HG02884 (cell line): ENCODE measurements around the gene EOGT.
A peak's percentile ranks its signal among the peaks of the same experiment; 100 is the strongest.

Source experiments
- ATAC-seq: cut with Tn5 transposase; IDR thresholded peaks from one replicate; pipeline ENCODE4 v1.9.1; 2021; ENCODE audit warnings: mild to moderate bottlenecking, moderate library complexity; ENCODE audit not compliant: unreplicated experiment

The EOGT gene

DNA sequence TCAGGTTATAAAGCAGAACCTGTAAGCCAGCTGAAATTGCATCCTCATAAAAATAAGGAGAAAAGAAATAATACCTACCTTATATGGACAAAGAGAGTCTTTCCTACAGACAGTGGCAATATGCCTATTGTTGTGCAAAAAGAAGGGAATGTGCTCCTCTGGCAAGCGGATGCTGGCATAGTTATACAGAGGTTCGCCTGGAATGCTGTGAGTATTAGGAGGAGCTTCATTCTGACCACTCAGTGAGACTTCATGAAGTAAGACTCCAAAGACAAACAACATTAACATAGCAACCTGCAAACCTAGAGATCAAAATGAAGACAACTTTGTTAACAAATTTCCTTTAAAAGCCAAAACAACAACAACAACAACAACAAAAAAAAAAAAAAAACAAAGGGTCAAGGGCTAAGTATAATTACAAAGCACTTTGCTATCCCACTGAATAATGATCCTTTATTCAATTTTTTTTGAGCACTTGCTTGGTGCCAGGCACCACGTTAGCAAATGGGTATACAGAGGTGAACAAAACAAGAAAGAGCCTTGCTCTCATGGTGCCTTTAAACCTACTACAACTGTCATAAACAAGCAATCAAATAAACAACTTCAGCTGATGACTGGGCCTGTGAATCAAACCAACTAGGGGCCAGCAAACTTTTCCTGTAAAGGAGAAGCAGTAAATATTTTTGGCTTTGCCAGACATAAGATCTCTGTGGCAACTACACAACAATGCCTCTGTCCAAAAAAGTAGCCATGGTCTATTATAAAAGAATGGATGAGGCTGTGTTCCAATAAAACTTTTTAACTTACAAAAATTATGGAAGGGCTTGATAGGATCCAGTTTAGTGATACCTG, 3.7 kb downstream of the EOGT start:
- ATAC-seq: no peak

DNA sequence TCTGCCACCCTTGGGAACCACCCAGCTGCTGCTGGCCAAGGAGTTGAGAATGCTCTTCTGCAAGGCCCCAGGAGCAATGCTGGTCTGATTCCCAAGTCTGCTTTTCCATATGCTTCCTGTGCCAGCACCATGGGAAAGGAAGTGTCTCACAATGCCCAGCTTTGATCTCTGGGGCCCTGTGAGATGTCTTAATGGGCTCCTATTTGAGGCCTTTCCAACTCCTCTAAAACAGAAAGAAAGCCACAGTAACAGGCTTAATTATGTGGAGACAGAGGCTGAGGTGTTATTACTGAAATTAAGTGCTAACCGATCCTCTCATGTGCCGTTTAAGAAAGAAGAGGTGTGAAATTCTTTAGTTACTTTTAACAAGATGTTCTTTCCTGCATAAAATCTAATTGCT, 4.5 kb downstream of the EOGT start:
- no peak for ATAC-seq

DNA sequence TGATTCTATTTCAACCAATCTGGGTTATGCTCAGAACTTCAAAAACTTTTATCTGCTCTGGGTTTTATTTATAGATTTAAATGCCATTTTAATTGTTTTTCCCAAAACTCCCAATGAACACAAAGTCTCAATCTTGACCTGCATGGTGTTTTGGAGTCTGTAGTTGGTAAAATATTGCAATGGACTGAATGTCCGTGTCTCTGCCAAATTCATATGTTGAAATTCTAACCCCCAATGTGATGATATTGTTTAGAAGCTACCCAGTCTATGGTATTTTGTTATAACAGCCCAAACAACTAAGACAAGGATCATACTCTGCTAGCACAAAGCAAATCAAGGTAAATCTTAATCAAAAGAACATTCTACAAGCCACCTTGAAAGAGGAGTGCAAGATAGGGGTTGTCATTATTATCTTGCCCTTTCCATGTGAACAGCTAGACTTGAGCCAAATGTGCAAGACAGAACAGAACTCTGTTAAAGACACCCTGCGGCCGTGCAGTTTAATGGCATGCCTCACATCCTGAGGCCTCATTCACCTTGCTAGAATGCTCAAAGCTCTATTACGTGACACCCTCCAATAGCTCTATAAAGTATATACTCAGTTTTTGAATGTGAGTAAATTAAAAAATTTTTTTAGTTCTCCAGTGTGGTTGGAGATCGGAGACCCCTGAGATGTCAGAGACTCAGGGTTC, 7.5 kb downstream of the EOGT start:
- ATAC-seq: no peak

DNA sequence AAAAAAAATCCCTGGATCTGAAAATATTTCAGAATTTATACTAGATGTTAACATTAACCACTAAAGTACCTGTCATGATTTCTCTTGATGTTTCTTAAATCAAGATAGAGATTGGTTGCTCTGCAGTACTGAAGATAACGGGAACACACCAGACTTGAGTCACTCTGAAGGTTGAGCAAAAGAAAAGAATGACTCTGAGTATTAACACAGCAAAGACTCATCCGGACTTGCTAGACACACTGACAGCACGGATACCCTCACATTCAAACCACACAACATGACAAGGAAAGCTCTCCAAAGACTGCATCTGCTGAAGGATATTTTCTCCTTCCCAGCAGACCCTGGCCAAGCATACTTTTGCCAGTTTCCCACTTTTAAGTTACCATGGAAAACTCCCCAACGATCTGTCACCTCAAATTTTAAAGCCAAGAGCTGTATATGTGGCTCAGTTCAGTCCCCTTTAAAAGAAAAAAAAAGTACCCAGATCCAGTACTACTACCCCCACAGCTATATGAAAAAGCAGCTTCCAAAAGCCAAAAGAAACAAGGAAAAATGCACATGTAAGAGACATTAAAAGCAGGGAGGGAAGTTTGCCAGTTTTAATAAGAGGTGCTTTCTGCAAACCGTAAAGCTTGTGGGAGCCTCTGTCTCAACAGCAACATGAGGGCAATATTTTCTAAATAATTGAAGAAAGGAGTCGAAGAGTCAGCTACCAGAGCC, 8.3 kb downstream of the EOGT start:
- ATAC-seq: no peak

DNA sequence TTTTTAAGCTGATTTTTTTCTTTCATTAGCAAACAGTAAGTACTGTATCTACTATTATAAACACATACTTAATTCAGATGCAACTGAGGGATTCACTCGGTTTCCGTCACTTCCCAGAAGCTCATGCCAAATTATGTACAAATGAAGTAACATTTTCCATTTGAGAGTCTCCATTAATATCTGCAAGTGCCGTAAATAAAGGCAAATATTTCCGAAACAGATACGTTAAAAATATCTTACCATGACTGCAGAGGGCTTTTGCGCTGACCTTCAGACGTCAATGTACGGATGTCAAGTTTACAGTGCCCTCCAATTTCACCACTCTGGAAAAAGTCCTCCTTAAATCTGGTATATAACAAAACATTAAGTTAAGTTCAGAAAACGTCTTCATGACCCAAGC, 9.3 kb downstream of the EOGT start:
- ATAC-seq: no peak

DNA sequence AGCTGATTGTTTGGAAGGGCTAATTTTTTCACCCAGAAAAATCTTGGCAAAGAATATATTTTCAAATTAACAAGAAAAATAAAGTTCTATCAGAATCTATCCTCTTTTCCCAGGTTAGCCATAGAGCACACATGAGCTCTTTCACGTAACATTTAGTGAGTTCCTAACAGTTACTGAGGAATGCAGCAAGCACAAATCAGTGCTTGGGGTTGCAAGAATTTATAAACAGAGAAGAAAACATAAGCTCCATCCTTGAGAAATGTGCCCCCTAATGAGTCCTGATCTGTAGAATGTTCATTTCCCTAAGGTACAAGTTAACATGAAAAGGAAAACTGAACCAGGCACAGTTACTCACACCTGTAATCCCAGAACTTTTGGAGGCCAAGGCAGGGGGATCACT, 13.9 kb downstream of the EOGT start:
- no peak for ATAC-seq

DNA sequence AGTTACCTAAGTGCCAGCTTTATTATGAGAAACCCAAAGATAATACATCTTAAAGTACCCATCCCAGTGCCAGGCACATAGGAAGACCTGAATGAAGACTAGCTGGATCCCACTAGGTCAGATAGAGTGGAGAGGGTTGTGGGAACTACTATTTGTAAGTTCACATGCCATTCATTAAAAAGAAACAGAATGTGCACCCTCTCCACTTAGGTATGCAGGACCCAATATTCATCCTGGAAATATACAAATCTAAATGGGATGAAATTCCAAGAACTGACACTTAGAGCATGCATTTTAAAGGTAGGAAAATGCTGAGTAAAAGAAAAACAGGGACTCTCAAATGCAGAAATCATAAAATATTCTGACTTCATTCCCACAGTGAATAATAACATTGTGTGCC, 14.3 kb downstream of the EOGT start:
- no peak for ATAC-seq

DNA sequence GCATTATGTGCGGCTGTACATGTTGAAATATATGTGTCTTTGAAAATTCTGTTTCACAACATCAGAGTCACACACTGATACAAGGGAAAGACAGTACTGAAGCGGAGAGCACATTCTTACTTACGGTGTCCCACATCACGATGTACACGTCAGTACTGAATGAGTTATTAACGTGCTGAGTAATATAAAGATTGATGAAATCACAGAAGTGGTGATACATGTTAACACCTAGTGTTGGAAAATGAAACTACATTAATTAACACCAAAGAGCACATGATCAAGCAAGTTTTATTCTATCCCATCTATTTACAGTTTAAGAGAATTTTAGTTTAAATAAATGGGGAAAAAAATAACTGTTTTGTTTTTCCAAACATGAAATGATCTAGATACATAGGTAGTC, 15.6 kb downstream of the EOGT start:
- no peak for ATAC-seq

DNA sequence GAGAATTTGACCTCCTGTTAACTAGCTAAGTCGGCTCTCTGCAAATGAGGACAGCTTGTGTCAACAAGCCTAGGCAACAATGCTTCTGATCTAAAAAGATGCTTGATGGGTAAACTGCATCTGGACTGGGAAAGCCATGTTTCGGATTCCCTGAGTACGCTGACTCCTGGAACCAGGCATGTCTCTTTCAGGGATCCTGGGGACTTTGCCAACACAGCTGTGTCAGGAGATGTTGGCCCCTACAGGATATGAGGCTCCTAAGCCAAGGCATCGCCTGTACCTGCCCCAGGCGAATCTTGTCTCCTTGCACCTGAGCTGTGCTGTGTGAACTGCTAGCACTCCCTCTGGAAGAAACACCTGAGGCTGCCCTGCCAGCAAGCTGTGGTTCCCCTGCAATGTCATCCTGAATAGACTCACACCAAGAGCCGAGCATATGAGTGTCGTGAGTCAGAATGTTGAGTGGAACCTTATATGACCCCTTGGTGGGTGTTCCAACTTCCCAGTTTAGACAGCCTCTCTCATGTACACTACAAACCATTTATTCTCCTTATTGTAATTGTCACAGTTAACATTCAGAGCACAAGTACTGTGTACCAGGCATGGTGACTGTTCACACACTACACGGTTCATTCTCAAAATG, 17.0 kb downstream of the EOGT start:
- no peak for ATAC-seq

DNA sequence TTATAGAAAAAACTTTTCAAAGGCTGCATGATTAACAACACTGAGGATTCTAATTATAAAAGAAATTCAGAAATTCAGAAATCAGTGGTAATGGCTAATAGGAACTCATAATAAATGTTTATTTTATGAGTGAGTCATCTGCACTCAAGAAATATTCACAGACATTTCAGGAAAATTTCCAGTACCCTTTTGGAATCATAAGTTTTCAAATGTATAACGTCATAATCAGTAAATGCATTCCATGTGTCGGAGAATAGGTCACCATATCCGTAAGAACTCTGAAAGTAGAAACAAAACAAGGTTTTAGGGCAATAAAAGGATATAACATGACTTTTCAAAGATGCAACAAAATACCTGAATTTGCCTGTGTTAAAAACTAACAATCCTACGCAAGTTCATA, 24.7 kb downstream of the EOGT start:
- no peak for ATAC-seq

DNA sequence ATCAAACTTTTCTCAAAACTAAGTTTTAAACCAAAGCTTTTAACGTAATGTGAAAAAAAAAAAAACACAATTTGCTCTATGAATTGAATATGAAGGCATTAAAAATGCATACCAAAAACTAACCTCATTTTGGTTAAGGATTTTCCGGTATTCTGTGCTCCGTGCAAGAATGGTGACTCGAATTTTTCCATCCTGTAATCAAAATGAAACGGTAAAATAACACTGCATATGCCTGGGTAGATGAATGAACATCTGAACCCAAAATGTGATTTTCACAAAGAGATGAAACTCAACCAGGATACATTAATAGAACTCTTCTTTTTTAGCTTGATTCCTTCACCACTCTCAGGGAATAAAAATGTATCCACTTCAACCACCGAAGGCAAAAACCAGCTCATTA, 26.2 kb downstream of the EOGT start:
- ATAC-seq: no peak

DNA sequence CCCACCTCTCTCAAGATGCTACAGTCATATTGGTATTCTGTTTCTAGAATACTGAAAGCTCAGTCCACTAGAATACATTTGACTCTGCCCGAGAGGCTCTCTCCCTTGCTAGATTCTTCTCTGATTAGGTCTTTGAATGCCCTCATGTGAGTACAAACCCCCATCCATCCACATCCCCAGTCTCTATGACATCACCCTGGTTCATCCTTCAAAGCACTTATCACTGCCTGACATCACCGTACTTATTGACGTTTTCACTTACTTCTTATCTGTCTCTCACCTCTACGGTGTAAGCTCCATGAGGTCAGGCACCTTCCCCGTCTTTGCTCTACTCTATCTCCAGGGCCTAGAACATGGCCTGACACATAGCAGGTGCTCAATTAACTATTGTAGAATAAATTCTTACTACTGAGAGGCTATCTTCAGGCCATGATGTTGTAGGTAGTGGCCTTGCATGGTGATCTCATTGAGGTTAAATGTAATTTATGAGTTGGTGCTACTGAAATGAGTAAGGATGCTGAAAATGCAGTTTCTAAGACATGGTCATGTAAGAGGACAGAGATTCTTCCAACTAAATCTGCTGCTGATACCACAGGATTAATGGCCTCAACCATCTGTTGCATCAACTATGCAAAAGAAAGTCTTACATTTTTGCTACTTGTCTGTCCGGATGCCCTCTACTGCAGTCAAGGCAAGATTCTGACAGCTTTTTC, 26.8 kb downstream of the EOGT start:
- no peak for ATAC-seq

DNA sequence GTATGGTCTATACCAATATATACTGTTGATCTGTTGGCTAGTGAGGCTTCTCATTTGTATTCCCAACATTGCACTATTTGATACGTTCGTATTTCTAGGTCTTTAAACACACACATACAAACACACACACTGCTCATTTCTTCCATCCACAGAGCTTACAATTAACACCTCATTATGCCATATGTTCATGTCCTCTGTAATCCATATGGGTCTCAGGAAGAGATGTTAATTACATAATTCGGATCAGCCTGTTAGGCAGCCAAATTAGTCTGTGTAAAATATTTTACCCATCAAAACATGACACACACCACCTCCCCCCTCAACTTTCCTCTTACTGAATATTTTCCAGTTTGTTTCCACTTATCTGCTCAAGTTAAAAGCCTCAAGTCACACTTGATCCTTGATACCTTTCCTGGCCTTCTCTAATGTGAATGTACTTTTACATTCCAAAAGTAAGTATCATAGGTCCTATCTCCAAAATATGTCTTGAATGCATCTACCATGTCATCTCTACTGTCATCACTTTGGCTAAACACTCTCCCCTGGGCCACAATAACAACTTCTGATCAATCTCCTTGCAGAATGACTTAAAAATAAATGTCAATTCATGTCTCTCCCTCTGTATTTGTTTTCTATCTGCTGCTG, 28.2 kb downstream of the EOGT start:
- ATAC-seq: no peak

DNA sequence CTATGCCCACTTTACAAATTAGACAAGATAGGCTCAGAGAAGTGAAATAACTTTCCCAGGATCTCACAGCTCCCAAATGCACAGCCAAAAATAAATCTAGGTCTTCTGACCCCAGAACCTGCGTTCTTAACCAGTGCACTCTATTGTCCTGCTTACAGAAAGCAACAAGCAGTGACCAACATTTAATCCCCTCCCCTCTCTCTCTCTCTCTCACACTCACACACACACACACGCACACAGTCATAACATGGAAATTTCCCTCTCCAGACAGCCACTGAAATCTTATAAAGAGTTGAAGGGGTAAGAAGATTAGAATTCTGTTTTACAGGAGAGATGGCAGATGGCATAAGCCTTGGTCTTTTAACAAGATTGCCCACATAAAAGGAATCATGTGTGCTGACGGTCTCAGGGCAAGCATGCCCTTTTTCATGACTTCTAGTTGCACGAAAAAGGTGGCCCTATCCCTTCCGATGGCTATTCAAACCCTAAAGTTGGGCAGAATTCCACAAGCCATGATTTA, 29.4 kb downstream of the EOGT start:
- ATAC-seq: no peak

DNA sequence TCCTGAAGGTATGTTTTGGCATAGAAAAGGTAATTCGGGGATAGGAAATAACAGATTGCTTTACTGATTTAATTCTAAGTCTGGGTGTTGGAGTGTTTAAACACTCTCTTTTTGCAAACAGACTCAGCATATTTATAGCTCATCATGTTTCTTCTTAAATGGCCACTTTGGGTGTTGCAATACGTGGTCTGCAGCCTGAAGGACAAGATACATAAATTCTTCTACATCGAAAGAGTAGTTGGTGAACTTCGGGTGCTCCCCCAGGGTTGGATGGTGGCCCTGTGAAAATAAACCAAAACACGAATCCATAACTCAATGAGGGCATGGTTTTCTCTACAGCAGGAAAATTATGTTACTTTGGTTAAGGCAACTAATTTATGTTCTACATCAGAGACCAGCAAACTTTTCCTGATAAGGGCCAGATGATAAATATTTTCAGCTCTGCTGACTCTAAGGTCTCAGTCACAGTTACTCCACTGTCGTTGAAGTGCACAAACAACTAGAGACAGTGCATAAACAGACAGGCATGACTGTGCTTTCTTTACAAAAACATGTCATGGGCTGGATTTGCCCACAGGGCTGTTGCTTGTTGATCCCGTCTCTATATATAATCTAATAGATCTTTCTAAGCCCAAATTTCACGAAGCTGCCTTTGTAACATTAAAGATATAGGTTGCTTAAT, 35.9 kb downstream of the EOGT start:
- no peak for ATAC-seq

DNA sequence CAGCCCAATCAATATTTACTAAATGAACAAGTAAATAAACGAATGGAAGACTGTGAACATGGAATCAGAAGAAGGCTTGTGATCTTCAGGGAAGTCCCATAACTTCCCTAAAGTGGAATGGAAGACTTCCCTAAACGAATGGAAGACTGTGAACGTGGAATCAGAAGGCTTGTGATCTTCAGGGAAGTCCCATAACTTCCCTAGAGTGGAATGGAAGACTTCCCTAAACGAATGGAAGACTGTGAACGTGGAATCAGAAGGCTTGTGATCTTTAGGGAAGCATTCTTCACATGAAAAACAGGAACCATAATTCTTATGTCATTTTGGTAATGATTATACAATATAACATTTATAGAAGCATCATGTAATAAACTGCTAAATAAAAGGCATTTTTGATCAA, 38.8 kb downstream of the EOGT start:
- ATAC-seq: no peak

DNA sequence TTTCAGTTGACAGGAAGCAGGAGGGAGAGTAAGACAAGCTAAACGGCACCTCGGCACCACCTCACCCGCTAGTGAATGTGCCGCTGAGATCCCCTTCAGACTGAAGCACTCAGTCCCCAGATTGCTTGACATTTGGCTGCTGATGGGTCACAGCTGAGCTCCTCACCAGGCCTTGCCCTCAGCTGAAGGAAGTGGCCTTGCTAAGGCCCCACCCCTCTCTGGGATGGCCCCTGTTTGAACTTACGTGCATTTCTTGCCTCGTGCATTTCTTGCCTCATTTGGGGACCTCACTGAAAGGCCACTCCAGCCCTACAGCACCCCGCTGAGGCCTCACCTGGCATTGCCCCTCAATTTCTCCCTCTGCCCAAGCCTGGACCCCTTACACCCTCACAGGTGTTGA, 39.8 kb downstream of the EOGT start:
- no peak for ATAC-seq

DNA sequence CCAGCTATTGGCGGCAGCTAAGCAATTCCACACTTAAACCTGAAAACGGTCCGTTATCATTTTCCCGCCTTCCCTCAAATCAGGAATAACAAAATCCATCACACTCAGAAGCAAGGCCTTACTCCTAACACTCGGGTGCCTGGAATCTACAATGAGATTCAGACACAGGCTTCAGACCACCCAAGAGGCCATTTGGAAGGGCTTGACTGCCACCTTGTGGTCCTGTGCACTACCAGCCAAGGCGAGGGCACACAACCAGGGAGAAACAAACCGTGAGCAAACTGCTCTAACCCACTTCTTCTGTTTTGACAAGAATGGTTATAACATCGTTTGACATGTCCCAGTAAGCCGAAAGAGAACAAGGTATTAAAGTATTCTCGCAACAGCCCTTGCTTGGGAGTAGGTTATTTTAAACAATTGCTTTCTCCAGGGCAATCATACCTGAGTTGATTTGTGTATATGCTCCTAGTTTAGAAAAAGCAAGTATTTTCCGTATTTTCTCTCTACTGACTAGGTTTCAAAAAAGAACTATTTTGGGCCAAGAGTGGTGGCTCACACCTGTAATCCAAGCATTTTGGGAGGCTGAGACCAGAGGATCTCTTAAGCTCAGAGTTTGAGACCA, 41.0 kb downstream of the EOGT start:
- ATAC-seq: peak; percentile 76

DNA sequence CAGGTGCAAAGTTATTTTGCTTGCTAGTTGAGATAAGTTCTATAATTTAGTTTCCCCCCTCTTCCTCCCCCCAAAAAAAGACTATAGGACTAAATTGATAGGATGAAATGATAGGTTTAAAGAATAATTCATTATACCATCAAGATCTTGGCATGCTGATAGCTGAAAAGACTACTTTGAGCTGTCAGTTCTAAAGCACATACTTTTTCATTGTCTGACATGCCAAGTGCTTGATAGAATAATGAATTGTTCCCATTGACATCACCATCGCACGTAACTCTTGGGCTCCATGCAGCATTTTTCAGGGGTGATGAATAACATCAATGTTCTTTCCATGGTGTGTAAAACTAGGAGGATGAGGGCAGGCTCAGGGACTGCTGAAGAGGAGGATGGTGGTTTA, 48.8 kb downstream of the EOGT start:
- no peak for ATAC-seq
